ENCODE results near the gene TNS4. TPM values are rescaled to one million over a fixed set of nuclear protein-coding genes. Genes with fewer than 3 reads are reported as not detected.

The TNS4 gene
- total RNA-seq, 1 experiment from 2014 or later, result 127 TPM

DNA sequence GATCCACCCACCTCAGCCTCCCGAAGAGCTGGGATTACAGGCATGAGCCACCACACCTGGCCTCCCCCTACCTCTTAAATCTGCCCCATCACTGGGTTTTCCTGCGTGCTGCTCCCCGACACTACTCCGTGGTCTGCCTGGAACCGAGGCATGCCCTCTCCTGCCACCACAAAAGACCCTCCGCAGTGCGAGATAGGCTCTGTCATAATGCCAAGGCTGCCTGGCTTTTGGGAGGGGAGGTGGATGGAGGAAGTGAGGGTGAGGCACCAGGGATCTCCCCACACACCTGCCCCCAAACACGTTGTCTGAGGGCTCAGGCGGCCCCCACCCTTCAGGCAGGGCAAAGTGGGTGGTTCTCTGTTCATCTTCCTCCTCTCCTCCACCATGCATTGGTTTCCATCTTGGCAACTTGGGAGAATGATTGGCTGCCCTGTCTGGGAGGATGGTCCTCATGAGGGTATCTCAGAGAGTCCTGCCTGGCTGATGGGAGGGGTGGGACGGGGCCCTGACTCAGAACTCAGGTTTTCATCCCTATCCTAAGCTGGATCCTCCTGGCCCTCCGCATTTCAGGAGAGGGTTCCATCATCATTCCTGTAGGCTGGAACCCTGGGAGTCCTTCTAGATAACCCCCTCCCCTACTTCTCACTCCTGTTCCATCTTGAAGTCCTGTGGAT lies 35.0 kb downstream of the TNS4 start:
- ATAC-seq, result no peak
- Histone ChIP-seq H3F3A (ENCODE audit: low read length, unreplicated experiment) (no peaks in the 10 kb centered on the region), H3K9me3 (ENCODE audit: low read length) (no peaks in the 10 kb centered on the region), H2AFZ (ENCODE audit: low read length) (no peak overlapping the region), H3K4me2 (ENCODE audit: low read length) (no peak overlapping the region), H3K36me3 (ENCODE audit: low read depth, low read length) (no peaks in the 10 kb centered on the region), H3K27me3 (ENCODE audit: low read length) (no peaks in the 10 kb centered on the region), H3K4me1 (ENCODE audit: insufficient read depth, low read length) (no peaks in the 10 kb centered on the region), H3K79me2 (ENCODE audit: low read length) (no peaks in the 10 kb centered on the region), H3K4me3 (ENCODE audit: low read length) (no peak overlapping the region), H3K9ac (ENCODE audit: low read length) (no peak overlapping the region), H3K9me2 (replicated peaks; ENCODE audit: low read length) (no peaks in the 10 kb centered on the region), H4K20me1 (ENCODE audit: low read length) (no peaks in the 10 kb centered on the region), H3K27ac (ENCODE audit: low read length) (no peak overlapping the region)
- POLR2A ChIA-PET (ENCODE audit: unreplicated experiment), result no interaction called here
- TF ChIP-seq EZH2phosphoT487 (IDR thresholded peaks at IDR 0.05; ENCODE audit: borderline replicate concordance, low read length) (no peak), EZH2 (IDR thresholded peaks at IDR 0.05; ENCODE audit: low read length, unreplicated experiment) (no peak)
- TF ChIP-seq, protein P1, sequence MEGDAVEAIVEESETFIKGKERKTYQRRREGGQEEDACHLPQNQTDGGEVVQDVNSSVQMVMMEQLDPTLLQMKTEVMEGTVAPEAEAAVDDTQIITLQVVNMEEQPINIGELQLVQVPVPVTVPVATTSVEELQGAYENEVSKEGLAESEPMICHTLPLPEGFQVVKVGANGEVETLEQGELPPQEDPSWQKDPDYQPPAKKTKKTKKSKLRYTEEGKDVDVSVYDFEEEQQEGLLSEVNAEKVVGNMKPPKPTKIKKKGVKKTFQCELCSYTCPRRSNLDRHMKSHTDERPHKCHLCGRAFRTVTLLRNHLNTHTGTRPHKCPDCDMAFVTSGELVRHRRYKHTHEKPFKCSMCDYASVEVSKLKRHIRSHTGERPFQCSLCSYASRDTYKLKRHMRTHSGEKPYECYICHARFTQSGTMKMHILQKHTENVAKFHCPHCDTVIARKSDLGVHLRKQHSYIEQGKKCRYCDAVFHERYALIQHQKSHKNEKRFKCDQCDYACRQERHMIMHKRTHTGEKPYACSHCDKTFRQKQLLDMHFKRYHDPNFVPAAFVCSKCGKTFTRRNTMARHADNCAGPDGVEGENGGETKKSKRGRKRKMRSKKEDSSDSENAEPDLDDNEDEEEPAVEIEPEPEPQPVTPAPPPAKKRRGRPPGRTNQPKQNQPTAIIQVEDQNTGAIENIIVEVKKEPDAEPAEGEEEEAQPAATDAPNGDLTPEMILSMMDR (conservative IDR thresholded peaks at IDR 0.05; ENCODE audit: low read depth, low read length), result no peak
- CTCF ChIA-PET, result no interaction called here
- DNase-seq, result peak; percentile 2
- intact Hi-C loops (cut with micrococcal nuclease), result no loop called here
- BruUV-seq (replicated peaks), result no TSS peak

DNA sequence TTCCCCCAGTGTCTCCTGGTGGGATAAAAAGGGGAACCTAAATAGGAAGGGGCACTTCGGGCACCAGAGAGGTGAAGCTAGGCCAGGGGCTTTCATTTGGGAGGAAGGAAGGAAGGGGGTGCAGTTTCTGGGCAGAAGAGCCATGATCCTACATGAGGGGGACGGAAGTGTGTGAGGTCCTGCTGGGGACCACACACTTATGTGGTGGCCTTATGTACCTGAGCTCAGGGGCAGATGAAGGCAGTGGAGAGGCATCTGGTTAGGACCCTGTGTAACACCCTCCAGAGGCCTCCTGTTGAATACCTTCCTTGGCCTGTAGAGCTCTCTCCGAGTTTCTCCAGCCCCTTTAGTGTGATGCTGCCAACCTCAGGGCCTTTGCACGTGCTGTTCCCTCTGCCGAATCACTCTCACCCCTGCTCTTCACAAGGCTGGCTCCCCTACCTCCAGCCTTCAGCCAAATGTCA lies 37.0 kb downstream of the TNS4 start:
- Histone ChIP-seq H3K9me2 (replicated peaks; ENCODE audit: low read length) (no peaks in the 10 kb centered on the region), H4K20me1 (ENCODE audit: low read length) (no peaks in the 10 kb centered on the region), H3K9ac (ENCODE audit: low read length) (no peak overlapping the region), H3K36me3 (ENCODE audit: low read depth, low read length) (no peaks in the 10 kb centered on the region), H2AFZ (ENCODE audit: low read length) (no peak overlapping the region), H3K79me2 (ENCODE audit: low read length) (no peaks in the 10 kb centered on the region), H3K4me2 (ENCODE audit: low read length) (no peak overlapping the region), H3K4me1 (ENCODE audit: insufficient read depth, low read length) (no peaks in the 10 kb centered on the region), H3F3A (ENCODE audit: low read length, unreplicated experiment) (peaks cover 6% of the 10 kb centered on the region), H3K27me3 (ENCODE audit: low read length) (no peaks in the 10 kb centered on the region), H3K9me3 (ENCODE audit: low read length) (no peaks in the 10 kb centered on the region), H3K4me3 (ENCODE audit: low read length) (no peak overlapping the region), H3K27ac (ENCODE audit: low read length) (no peak overlapping the region)
- DNase-seq (peak; percentile 2), ATAC-seq (no peak)
- ChIA-PET POLR2A (ENCODE audit: unreplicated experiment) (no interaction called here), CTCF (no interaction called here)
- intact Hi-C loops (cut with micrococcal nuclease), result no loop called here
- BruUV-seq (replicated peaks), result no TSS peak
- no peak for TF ChIP-seq EZH2 (IDR thresholded peaks at IDR 0.05; ENCODE audit: low read length, unreplicated experiment)
- TF ChIP-seq EZH2phosphoT487 (IDR thresholded peaks at IDR 0.05; ENCODE audit: borderline replicate concordance, low read length), result no peak
- TF ChIP-seq, protein P1 (conservative IDR thresholded peaks at IDR 0.05; ENCODE audit: low read depth, low read length), result no peak

DNA sequence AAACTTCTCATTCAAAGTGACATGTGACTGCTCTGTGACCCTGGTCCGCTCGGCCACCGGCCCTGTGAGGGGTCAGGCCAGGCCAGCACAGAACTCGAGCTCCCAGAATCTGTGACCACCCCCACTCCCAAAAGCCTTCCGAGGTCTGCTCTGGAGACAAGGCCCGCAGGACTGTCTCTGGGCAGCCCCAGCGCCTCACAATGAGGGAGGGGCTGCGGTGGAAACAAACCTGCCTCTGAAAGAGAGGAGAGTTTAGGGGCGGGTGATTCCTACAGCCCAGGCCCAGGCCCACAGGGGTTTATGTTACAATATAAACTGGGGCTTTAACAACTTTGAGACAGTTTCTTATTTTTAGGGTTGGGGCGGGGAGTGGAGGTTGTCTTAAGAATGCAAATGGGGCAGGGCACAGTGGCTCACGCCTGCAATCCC lies 38.3 kb downstream of the TNS4 start:
- Histone ChIP-seq H3K79me2 (ENCODE audit: low read length) (no peaks in the 10 kb centered on the region), H3K4me2 (ENCODE audit: low read length) (no peak overlapping the region), H4K20me1 (ENCODE audit: low read length) (no peaks in the 10 kb centered on the region), H3K9me2 (replicated peaks; ENCODE audit: low read length) (no peaks in the 10 kb centered on the region), H2AFZ (ENCODE audit: low read length) (no peak overlapping the region), H3K4me1 (ENCODE audit: insufficient read depth, low read length) (no peaks in the 10 kb centered on the region), H3K9ac (ENCODE audit: low read length) (no peak overlapping the region), H3K27me3 (ENCODE audit: low read length) (no peaks in the 10 kb centered on the region), H3K27ac (ENCODE audit: low read length) (no peak overlapping the region), H3K36me3 (ENCODE audit: low read depth, low read length) (no peaks in the 10 kb centered on the region), H3K4me3 (ENCODE audit: low read length) (no peak overlapping the region), H3F3A (ENCODE audit: low read length, unreplicated experiment) (peaks cover 6% of the 10 kb centered on the region), H3K9me3 (ENCODE audit: low read length) (no peaks in the 10 kb centered on the region)
- TF ChIP-seq, protein P1 (conservative IDR thresholded peaks at IDR 0.05; ENCODE audit: low read depth, low read length), result no peak
- TF ChIP-seq EZH2phosphoT487 (IDR thresholded peaks at IDR 0.05; ENCODE audit: borderline replicate concordance, low read length) (no peak), EZH2 (IDR thresholded peaks at IDR 0.05; ENCODE audit: low read length, unreplicated experiment) (no peak)
- intact Hi-C loops (cut with micrococcal nuclease), result no loop called here
- POLR2A ChIA-PET (ENCODE audit: unreplicated experiment), result no interaction called here
- no peak for ATAC-seq
- CTCF ChIA-PET, result no interaction called here
- DNase-seq, result no peak
- BruUV-seq (replicated peaks), result no TSS peak
